ENCODE measurements around the gene COPG1.

Gene COPG1

GRCh38 chr3:129231331-129232119 lies 17.9 kb upstream of the COPG1 start:
- DNase-seq (ENCODE audit: insufficient read length, low spot score) (no peak), FAIRE-seq (no peak)
- TF ChIP-seq CTCF (IDR thresholded peaks at IDR 0.05; ENCODE audit: insufficient read depth, missing control alignments), result no peak

GRCh38 chr3:129233538-129233937 lies 15.9 kb upstream of the COPG1 start:
- no peak for TF ChIP-seq CTCF (IDR thresholded peaks at IDR 0.05; ENCODE audit: insufficient read depth, missing control alignments)
- DNase-seq (ENCODE audit: insufficient read length, low spot score), result no peak
- FAIRE-seq, result no peak

- no peak for TF ChIP-seq CTCF (IDR thresholded peaks at IDR 0.05; ENCODE audit: insufficient read depth, missing control alignments)
- FAIRE-seq, result no peak
- DNase-seq (ENCODE audit: insufficient read length, low spot score), result no peak
These were observed 15.0 kb upstream of the COPG1 start for GRCh38 chr3:129234441-129234840.

DNA sequence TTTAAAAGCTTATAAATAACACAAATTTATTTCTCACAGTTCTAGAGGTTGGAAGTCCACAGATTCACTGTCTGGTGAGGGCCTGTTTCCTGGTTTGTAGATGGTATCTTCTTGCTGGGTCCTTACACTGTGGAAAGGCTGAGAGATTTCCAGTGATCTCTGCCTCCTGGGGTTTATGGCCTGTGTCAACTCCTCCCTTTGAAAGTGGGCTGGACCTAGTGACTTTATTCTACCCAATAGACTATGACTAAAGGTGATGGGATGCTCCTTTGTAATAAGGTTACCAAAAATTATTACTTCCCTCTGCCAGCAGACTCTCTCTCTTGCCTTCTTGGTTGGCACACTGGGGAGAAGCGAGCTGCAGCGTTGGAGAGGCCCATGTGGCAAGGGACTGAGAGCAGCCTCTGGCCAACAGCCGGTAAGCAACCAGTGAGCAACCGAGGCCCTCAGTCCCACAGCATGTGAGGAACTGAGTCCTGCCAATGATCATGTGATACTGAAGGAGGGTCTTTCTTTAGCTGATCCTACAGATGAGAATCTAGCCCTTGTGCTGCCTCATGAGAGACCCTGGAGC lies 14.0 kb upstream of the COPG1 start:
- DNase-seq (ENCODE audit: insufficient read length, low spot score) (no peak), FAIRE-seq (no peak)
- no peak for TF ChIP-seq CTCF (IDR thresholded peaks at IDR 0.05; ENCODE audit: insufficient read depth, missing control alignments)

GRCh38 chr3:129238945-129239705 lies 10.3 kb upstream of the COPG1 start:
- FAIRE-seq (no peak), DNase-seq (ENCODE audit: insufficient read length, low spot score) (no peak)
- TF ChIP-seq CTCF (IDR thresholded peaks at IDR 0.05; ENCODE audit: insufficient read depth, missing control alignments), result no peak

GRCh38 chr3:129239991-129240390 lies 9.4 kb upstream of the COPG1 start:
- DNase-seq (ENCODE audit: insufficient read length, low spot score), result no peak
- TF ChIP-seq CTCF (IDR thresholded peaks at IDR 0.05; ENCODE audit: insufficient read depth, missing control alignments), result no peak
- no peak for FAIRE-seq
